NCI-H446 (cell line): ENCODE results near the gene GET3.
A peak's percentile ranks its signal among the peaks of the same experiment; 100 is the strongest.
"Not testable (repeated sequence)": the region's sequence is repeated elsewhere in the genome, so short reads cannot be mapped to it uniquely, and the experiment has no call there.

Experiments
- DNase-seq, 2 experiments: peaks; one replicate each; lab custom pipeline; 2025; lab: John Stamatoyannopoulos, UW

The GET3 gene

DNA sequence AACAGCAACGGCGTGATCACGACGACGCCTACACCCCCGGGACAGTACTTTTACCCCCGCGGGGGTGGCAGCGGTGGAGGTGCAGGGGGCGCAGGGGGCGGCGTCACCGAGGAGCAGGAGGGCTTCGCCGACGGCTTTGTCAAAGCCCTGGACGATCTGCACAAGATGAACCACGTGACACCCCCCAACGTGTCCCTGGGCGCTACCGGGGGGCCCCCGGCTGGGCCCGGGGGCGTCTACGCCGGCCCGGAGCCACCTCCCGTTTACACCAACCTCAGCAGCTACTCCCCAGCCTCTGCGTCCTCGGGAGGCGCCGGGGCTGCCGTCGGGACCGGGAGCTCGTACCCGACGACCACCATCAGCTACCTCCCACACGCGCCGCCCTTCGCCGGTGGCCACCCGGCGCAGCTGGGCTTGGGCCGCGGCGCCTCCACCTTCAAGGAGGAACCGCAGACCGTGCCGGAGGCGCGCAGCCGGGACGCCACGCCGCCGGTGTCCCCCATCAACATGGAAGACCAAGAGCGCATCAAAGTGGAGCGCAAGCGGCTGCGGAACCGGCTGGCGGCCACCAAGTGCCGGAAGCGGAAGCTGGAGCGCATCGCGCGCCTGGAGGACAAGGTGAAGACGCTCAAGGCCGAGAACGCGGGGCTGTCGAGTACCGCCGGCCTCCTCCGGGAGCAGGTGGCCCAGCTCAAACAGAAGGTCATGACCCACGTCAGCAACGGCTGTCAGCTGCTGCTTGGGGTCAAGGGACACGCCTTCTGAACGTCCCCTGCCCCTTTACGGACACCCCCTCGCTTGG lies 55.0 kb downstream of the GET3 start:
- peak in 1 of 2 experiments; percentile 85 for DNase-seq

DNA sequence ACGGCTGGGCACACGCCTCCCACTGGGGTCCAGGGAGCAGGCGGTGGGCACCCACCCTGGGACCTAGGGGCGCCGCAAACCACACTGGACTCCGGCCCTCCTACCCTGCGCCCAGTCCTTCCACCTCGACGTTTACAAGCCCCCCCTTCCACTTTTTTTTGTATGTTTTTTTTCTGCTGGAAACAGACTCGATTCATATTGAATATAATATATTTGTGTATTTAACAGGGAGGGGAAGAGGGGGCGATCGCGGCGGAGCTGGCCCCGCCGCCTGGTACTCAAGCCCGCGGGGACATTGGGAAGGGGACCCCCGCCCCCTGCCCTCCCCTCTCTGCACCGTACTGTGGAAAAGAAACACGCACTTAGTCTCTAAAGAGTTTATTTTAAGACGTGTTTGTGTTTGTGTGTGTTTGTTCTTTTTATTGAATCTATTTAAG lies 55.6 kb downstream of the GET3 start:
- DNase-seq: no peak

DNA sequence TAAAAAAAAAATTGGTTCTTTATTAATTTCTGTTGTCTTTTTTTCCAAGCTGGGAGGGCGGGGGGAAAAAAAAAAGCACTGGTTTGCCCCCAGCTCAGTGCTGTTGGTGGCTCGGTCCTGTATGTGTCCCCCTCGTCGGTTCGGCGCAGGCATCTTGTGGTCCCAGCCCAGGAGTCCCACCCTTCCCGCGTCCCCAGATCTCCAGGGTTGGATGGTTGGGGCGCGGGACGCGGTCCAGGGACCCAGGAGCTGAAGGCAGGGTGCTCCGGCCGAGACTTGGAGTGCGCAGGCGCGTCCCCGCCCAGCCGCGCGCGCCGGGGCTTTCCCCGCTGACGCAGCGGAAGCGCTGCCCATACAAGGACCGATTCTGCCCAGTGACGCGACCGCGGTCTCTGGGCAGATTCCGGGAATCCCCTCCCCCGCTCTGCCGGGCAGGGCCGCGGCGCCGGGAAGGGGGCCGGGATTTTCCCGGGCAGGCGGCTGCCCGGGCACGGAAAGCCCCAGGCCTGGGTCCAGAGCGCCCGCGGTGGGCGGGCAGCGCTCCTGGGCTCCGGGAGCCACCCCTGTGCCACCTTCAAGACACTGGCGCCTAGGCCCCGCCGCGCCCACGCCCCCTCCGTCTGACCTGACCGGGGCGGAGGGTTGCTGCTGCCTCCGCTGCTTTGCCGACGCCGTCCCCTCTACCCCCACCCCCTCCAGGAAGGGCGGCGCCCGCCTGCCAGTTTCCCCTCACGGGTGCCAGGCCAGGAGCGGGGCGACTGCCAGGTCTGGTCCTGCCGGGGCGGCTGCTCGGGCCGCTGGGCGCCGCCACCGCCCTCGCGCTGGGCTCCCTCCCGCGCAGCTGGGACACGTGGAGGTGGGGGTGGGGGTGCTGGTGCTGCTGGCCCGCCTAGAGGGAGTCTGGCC lies 56.2 kb downstream of the GET3 start:
- peak; percentile 89 to 98 for DNase-seq

DNA sequence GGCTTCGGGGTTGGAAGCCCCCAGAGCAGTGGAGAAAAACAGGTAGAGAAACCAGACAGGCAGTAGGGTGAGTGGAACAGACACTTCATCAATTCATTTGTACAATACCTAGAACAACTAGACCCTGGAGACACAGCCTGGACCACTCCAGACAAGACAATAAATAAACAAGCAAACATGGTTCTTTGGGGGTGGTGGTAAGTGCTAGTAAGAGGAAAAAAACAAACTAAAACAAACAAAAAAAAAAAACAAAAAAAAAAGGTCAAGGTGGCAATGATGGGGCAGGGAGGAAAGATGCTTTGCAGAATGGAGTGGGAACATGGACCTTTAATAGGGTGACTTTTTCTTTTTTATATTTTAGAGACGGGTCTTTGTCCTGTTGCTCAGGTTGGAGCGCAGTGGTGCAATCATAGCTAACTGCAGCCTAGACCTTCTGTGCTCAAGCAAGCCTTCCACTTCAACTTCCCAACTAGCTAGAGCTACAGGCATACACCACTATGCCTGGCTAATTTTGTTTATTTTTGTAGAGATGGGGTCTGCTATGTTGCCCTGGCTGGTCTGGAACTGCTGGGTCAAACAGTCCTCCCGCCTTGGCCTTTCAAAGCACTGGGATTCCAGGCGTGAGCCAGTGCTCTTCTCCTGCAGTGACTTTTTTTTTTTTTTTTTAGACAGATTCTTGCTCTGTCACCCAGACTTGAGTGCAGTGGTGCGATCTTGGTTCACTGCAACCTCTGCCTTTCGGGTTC lies 57.1 kb downstream of the GET3 start:
- DNase-seq: peak in 1 of 2 experiments; percentile 14

DNA sequence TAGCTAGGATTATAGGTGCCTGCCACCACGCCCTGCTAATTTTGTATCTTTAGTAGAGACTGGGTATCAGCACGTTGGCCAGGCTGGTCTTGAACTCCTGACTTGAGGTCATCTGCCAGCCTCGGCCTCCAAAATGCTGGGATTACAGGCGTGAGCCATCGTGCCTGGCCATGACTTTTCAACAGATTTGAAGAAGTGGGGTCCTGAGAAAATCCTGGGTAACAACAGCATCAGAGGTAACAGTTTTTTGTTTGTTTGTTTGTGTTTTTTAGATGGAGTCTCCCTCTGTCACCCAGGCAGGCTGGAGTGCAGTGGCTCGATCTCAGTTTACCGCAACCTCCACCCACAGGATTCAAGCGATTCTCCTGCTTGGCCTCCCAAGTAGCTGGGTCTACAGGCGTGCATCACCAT lies 57.7 kb downstream of the GET3 start:
- DNase-seq: no peak

DNA sequence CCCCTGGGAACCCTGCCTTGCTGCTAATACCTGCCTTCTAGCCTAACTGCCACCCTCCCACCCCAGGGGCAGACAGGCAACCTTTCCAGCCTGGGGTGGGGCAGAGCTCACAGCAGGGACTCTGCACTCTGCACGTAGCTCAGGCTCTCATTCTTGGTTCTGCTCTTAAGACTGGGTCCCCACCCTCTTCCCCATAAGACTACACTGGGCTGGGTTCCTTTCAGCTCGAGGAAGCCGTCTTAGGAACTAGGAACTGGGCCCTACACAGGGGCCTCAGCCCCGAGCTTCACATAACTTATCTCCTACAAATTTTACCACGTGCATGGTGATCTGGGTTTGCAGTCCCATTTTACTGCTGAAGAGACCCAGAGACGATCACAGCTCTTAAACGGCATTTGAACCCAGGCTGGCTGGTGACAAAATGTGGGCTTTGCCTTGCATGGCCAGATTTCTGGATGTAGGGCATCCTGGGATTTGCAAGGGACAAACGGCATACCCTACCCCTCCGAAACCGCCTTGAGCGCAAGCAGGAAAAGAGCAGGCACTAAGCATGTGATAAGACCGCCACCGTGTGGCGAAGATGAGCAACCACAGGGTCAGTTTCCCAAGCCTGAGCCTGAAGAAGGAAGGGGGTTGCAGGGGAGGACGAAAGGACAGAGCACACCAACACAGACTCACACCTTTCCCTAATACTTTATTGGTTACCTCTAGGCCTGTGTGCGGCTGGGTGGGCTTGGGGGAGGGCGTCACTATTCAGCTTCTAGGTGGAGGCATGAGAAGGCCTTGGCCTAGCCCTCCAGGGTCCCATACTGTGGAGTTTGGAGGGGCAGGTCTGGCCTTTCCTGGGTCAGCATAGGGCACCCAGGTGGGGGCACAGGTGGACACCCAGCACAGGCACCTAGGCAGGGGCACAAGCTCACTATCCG lies 59.1 kb downstream of the GET3 start:
- DNase-seq: peak; percentile 80 to 90

DNA sequence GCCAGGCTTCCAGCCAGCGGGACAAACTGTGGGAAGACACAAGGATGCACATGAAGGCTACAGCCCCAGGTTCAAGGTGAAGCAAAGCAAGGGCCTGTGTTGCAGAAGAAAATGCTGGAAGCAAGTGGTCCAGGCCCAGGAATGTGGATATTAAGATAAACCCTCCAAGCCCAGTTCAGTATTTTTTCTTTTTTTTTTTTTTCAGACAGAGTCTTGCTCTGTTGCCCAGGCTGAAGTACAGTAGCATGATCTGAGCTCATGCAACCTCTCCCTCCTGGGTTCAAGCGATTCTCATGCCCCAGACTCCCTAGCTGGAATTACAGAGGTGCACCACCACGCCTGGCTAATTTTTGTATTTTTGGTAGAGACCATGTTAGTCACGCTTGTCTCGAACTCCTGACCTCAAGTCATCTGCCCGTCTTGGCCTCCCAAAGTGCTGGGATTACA lies 59.9 kb downstream of the GET3 start:
- DNase-seq: no peak

DNA sequence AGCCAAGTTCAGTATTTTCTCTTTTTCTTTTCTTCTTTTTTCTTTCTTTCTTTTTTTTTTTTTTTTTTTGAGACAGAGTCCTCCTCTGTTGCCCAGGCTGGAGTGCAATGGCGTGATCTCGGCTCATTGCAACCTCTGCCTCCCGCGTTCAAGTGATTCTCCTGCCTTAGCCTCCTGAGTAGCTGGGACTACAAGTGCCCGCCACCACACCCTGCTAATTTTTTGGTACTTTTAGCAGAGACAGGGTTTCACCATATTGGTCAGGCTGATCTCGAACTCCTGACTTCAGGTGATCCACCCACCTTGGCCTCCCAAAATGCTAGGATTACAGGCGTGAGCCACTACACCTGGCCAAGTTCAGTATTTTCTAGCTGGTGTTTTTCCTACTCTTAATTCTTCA lies 60.3 kb downstream of the GET3 start:
- not testable (repeated sequence) for DNase-seq
